Stimulated activated CD8-positive, alpha-beta memory T cell treated with anti-CD3 and anti-CD28 coated beads, Interleukin-15, amount 100 ng/mL, for 4 hours (primary cell): Measurements from ENCODE around the gene KRABD2.
A peak's percentile ranks its signal among the peaks of the same experiment; 100 is the strongest.
"Not testable (repeated sequence)": the region's sequence is repeated elsewhere in the genome, so short reads cannot be mapped to it uniquely, and the experiment has no call there.

Source experiments
- DNase-seq, 2 donors: peaks; one replicate each; pipeline ENCODE4 v3.0.0-alpha.2; 2020; ENCODE audit warnings: low read depth in 2 of 2

KRABD2 gene

DNA sequence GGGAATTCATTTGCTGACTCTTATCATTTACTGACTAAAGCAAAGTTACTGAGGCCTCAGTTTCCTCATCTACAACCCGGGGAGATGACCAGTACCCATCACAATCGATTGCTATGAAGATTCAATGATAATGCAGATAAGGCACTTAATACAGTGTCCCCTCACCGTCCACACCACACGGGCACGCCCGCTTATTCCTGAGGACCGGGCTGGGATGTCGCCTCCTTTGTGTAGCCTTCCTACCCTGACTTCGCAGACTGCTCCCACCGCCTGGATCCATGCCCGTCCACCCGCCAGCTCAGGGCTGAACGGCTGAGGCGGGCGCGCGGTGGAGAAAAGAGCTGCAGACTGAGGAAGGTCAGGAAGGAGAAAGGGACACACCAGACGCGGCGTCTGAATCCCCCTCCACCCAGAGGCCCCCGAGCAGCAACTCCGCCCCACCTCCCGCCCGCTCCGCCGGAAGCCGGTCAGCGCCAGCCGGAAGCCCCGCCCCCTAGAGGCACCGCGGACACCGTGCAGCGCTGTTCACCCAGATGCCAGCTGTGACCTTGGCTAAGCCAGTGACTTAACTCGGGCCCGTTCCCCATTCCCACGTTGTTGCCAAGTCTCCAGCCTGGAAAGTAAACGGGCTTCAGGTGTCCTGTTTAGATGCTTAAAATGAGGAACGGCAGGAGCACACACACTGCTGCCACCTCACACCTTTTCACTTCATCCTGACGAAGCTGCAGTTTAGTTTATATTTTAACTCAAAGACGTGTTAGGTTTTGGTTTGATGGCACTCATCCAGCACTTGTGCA lies at the start of gene KRABD2:
TSS of gene KRABD2 (minus strand) at position 434 of the 797 bp plus-strand sequence.
- DNase-seq = peak; percentile 75 to 79

- no peak for DNase-seq
These were observed 45.1 kb upstream of the KRABD2 start for GRCh38 chr17:8421571-8421970.

DNA sequence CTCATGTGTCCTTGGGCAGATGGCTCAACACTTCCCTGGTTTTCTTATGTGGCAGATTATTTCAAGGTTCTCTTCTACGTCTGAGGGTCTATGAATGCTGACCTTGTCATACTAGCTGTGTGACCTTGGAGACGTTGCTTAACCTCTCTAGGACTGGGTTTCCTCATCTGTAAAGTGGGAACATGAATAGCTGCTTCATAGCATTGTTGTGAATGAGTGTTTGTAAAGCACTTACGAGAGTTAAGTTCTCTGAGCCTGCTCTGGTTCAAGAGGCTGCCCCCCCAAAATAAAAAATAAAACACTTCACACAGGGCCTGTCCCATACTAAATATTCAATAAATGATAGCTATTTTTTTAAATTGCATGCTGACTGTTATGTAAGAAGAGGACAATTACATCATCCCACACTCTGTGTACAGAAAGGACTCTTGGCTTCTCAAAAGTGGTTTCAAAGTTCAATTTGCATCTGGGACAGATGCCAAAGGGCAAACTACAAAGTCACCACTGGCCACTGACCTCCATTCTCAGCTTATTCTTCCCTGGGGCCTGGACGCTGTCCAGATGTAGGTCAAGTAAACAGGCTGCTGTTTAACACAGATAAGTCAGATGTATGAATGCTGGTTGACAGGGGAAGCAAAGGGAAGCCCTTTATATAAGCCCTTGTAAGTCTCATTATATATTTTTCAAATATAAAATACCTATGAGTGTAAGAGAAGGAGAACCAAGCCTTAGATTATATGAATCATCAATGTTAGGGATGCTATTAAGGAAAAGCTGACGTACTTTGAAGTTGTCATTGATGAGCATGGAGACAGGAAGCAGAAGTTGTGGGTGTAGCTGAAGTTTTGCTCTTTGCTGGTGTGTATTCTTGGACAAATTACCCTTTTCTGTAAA lies 43.8 kb upstream of the KRABD2 start:
- DNase-seq = no peak

DNA sequence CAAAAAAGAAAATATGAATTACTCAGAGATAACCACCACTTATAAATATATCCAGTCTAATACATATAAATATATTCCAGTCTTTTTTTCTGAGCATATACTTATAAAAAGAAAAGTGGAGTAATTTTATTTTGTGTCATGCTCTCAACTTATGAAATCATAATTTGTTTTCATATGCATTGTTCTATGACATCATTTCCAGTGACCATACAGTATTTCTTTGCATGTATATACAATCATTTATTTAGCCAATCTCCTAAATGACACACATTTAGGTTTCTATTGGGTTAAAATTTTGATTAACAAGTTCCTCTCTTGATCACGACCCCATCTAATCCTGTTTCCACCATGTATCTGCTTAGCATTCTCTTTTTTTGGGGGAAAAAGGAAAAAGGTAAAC lies 42.8 kb upstream of the KRABD2 start:
- no peak for DNase-seq

DNA sequence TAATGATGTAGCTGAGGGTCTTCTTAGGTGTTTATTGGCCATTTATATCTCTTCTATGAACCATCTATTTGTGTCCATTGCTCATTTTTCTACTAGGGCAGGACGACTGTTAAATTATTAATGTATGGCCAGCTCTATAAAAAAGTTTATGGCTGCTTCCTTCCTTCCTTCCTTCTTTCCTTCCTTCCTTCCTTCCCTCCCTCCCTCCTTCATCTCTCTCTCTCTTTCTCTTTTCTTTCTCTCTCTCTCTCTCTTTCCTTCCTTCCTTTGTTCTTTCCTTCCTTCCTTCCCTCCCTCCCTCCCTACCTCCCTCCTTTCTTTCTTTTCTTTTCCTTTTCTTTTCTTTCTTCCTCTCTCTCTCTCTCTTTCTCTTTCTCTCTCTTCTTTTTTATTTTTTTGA lies 42.0 kb upstream of the KRABD2 start:
- DNase-seq = no peak

- no peak for DNase-seq
These were observed 41.3 kb upstream of the KRABD2 start for GRCh38 chr17:8417806-8418205.

- DNase-seq = no peak
These were observed 37.4 kb upstream of the KRABD2 start for GRCh38 chr17:8413938-8414337.

- no peak for DNase-seq
These were observed 36.8 kb upstream of the KRABD2 start for GRCh38 chr17:8413328-8413727.

GRCh38 chr17:8412089-8412488 lies 35.6 kb upstream of the KRABD2 start:
- no peak for DNase-seq

GRCh38 chr17:8410883-8411238 lies 34.4 kb upstream of the KRABD2 start:
- DNase-seq = no peak

DNA sequence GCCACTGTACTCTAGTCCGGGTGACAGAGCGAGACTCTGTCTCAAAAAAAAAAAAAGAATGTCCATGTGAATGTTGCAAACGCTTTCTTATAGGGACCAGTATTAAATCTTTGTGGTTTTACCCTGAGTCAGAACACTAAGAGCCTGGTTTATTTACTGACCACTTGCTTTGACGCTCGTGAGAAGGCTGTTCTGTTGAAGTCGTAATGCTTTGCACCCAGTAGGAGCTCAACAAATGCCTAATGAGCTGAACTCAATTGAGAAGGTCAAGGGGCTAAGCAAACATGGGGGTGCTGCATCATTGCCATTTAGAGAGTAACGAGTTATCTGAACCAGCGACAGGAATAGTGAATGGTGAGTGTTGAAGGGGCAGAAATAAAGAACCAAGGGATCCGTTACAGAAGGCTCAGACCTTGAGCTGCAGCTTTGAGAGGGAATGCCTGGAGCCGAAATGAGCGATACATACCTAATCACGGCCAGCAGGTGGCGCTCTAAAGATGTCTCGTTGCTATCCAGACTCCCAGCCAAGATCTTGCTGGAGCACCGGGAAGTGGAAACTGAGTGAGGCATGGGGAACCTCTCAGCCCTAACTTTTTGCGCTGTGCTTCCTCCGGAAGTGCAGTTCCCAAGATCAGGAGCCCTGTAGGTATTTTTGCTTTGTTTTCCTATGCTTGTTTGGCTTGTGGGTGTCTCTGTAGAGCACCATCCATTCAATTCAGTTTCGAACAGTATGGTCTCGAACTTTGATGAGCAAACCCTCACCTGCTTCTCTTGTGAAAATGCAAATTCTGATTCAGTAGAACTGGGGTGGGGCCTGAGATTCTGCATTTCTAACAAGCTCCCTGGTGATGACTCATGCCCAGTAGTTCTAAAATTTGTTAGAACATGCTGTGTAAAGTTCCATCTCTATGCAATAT lies 33.7 kb upstream of the KRABD2 start:
- DNase-seq = peak; percentile 26 to 36

DNA sequence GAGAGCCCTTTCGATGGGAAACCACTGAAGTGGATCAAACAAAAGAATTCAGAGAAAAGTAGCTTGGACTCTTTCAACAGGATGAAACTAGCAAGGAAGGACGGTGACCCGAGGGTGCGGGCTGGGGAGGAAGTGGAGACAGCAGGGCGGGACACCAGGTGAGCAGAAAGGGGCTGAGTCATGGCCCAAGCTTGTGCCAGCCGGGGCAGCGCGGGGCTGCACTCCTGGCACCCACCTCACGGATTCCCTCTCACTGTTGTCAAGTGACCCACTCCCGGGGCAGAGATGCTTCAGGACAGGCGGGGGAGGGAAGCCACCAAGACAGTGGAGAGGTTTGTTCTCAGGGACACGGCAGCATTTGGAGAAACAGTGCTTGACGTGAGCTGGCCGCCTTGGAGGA lies 31.9 kb upstream of the KRABD2 start:
- DNase-seq = no peak

- no peak for DNase-seq
These were observed 29.7 kb upstream of the KRABD2 start for GRCh38 chr17:8406174-8406573.

- DNase-seq = no peak
These were observed 29.1 kb upstream of the KRABD2 start for GRCh38 chr17:8405499-8406016.

DNA sequence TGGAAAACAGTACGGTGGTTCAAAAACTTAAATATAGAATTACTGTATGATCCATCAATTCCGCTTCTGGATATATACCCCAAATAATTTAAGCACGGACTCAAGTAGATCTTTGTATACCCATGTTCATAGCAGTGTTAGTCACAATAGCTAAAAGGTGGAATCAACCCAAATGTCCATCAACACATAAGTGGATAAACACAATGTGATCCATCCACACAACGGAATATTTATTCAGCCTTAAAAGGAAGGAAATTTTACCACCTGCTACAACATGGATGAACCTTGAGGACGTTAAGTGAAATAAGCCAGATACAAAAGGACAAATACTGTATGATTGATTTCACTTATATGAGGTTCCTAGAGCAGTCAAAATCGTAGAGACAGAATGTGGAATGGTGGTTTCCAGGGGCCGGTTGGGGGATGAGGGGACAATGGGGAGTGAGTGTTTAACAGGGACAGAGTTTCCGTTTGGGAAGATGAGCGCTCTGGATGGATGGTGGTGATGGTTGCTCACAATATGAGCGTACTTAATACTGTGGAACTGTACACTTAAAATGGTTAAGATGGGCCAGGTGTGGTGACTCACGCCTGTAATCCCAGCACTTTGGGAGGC lies 26.5 kb upstream of the KRABD2 start:
- DNase-seq = no peak

- DNase-seq = no peak
These were observed 24.6 kb upstream of the KRABD2 start for GRCh38 chr17:8401107-8401506.

- no peak for DNase-seq
These were observed 22.5 kb upstream of the KRABD2 start for GRCh38 chr17:8398980-8399379.

- no peak for DNase-seq
These were observed 21.1 kb upstream of the KRABD2 start, which contains the start of gene RNF222 for GRCh38 chr17:8397636-8398035. TSS of gene RNF222 (minus strand) at chr17:8397827. CDS start at chr17:8393461, 4,366 bp downstream.

DNA sequence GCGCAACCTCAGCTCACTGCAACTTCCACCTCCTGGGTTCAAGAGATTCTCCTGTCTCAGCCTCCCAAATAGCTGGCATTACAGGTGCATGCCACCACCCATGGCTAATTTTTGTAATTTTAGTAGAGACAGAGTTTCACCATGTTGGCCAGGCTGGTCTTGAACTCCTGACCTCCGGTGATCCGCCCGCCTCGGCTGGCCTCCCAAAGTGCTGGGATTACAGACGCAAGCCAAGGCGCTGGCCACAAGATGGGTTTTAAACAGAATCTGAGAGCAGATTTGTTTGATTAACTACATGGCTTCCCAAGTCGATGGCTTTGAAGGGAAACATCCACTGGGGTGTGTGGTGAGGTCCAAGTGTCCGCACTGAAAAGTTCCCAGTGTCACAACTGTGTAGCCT lies 18.0 kb upstream of the KRABD2 start:
- DNase-seq = not testable (repeated sequence)

- DNase-seq = no peak
These were observed 17.1 kb upstream of the KRABD2 start for GRCh38 chr17:8393470-8394231.
